Stimulated activated effector memory CD8-positive, alpha-beta T cell treated with anti-CD3 and anti-CD28 coated beads, Interleukin-12 subunit alpha, Interleukin-12 subunit beta, amount 100 ng/mL, for 72 hours (primary cell): Measurements from ENCODE around the gene GZMM.
A peak's percentile ranks its signal among the peaks of the same experiment; 100 is the strongest.

Experiments
- ATAC-seq: fragments of 150-1000 bp; cut with Tn5 transposase; 2 replicates; pipeline ENCODE4 v1.10.0; 2021
- DNase-seq, 2 donors: peaks; one replicate each; pipeline ENCODE4 v3.0.0; 2021 to 2022; ENCODE audit warnings: low spot score in 2 of 2
- H3K27ac Mint-ChIP-seq: one replicate; pipeline ENCODE4 v1.8.0; 2022; ENCODE audit warnings: mild to moderate bottlenecking, mixed read lengths
- H3K36me3 Mint-ChIP-seq: one replicate; pipeline ENCODE4 v1.8.0; 2022; ENCODE audit warnings: mild to moderate bottlenecking, mixed read lengths
- H3K4me1 Mint-ChIP-seq: one replicate; pipeline ENCODE4 v1.8.0; 2022; ENCODE audit warnings: mixed read lengths
- H3K4me3 Mint-ChIP-seq: one replicate; pipeline ENCODE4 v1.8.0; 2022; ENCODE audit warnings: mild to moderate bottlenecking, mixed read lengths
- H3K9me3 Mint-ChIP-seq: one replicate; pipeline ENCODE4 v1.8.0; 2022; ENCODE audit warnings: mixed read lengths

Gene GZMM

GRCh38 chr19:538641-539428, 5.0 kb upstream of the GZMM start:
- Mint-ChIP-seq H3K36me3 (peaks cover 38% of the 10 kb centered on the region), H3K9me3 (no peaks in the 10 kb centered on the region), H3K4me3 (no peak overlapping the region), H3K4me1 (peaks cover 8% of the 10 kb centered on the region), H3K27ac (no peak overlapping the region)
- ATAC-seq = no peak
- no peak for DNase-seq

DNA sequence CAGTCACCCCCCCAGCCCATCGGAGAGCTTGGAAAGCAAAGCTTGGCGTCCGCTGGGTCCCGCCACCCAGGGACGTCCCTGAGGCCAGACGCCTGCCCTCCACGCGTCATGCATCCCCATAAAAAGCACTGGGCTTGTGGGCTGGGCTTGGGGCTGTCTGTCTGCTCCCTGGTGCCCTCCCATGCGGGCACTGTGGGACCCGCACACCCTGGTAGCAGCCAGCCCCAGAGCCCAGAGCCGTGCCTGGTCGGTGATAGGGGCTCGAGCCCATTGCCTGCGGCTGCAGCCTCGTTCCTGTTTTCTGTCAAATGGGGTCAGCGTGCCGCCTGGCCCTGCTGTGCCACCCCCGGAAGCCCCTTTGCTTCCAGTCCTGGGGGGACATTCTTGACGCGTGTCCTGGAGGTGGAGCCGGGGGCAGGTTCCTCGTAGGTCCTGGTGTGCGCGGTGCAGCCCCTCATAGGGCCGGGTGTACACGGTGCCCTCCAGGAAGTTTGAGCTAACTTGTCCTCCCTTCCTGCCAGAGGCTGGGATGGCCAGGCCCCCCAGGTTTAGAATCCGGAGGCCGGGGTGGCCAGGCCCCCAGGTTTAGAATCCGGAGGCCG, 4.3 kb upstream of the GZMM start:
- no peaks in the 10 kb centered on the region for H3K9me3 Mint-ChIP-seq
- ATAC-seq = no peak
- no peak for DNase-seq
- H3K36me3 Mint-ChIP-seq = peaks cover 44% of the 10 kb centered on the region
- H3K27ac Mint-ChIP-seq = no peak overlapping the region
- H3K4me1 Mint-ChIP-seq = peaks cover 15% of the 10 kb centered on the region
- H3K4me3 Mint-ChIP-seq = no peak overlapping the region

DNA sequence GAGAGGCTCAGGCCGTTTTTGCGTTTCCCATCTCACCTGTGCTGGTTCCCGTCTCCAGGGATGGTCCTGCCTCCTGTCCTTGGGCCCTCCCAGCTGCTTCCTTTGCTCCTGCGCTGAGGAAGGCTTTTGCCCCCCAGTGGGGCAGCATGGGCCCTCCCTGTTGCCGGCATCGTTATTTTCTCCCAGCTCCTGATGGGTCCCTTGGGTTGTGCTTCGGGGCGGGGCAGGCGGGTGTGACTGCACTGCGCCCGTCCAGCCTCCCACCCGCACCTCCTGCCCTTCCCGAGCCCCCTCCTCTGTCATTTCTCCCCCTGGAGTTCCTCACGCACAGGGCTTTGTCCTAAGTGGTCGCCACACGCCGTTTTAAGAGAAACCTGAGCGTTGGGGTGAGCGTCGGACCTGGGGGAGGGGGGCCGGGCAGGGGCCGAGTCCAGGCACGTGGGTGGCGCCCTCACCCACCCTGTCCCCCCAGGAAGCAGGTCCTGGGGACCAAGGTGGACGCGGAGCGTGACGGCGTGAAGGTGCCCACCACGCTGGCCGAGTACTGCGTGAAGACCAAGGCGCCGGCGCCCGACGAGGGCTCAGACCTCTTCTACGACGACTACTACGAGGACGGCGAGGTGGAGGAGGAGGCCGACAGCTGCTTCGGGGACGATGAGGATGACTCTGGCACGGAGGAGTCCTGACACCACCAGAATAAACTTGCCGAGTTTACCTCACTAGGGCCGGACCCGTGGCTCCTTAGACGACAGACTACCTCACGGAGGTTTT, 2.8 kb upstream of the GZMM start:
- ATAC-seq (no peak), DNase-seq (no peak)
- H3K4me3 Mint-ChIP-seq = no peak overlapping the region
- H3K4me1 Mint-ChIP-seq = peaks cover 16% of the 10 kb centered on the region
- no peaks in the 10 kb centered on the region for H3K9me3 Mint-ChIP-seq
- H3K36me3 Mint-ChIP-seq = peaks cover 51% of the 10 kb centered on the region
- no peak overlapping the region for H3K27ac Mint-ChIP-seq

DNA sequence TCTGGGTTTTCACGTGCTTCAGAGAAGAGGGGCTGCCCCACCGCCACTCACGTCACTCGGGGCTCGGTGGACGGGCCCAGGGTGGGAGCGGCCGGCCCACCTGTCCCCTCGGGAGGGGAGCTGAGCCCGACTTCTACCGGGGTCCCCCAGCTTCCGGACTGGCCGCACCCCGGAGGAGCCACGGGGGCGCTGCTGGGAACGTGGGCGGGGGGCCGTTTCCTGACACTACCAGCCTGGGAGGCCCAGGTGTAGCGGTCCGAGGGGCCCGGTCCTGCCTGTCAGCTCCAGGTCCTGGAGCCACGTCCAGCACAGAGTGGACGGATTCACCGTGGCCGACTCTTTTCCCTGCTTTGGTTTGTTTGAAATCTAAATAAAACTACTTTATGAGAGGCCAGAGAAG, 2.2 kb upstream of the GZMM start:
- DNase-seq = no peak
- H3K9me3 Mint-ChIP-seq = no peaks in the 10 kb centered on the region

GRCh38 chr19:542173-542866, 1.5 kb upstream of the GZMM start:
- ATAC-seq (no peak), DNase-seq (no peak)
- H3K9me3 Mint-ChIP-seq = no peaks in the 10 kb centered on the region
- no peak overlapping the region for H3K27ac Mint-ChIP-seq
- H3K4me1 Mint-ChIP-seq = peaks cover 16% of the 10 kb centered on the region
- H3K4me3 Mint-ChIP-seq = peak overlapping the region; percentile 86
- peaks cover 52% of the 10 kb centered on the region for H3K36me3 Mint-ChIP-seq

More for the DNA sequence above, 2.2 kb upstream of the GZMM start:
- H3K4me1 Mint-ChIP-seq = peaks cover 16% of the 10 kb centered on the region
- no peak for ATAC-seq
- H3K27ac Mint-ChIP-seq = no peak overlapping the region
- no peak overlapping the region for H3K4me3 Mint-ChIP-seq
- peaks cover 51% of the 10 kb centered on the region for H3K36me3 Mint-ChIP-seq

DNA sequence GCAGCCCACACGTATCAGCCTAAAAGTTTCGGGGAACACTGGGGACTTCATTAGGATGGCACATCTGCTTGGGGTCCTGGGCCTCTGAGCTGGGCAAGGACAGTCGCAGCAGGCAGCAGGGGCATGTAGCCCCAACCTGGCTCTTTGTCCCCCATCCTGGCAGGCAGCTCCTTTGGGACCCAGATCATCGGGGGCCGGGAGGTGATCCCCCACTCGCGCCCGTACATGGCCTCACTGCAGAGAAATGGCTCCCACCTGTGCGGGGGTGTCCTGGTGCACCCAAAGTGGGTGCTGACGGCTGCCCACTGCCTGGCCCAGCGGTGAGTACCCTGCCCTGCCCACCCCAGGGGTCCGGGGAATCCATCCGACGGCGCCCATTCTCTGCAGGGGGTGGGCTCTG, 3.3 kb downstream of the GZMM start:
- DNase-seq (no peak), ATAC-seq (no peak)
- Mint-ChIP-seq H3K9me3 (no peaks in the 10 kb centered on the region), H3K36me3 (peaks cover 27% of the 10 kb centered on the region), H3K4me1 (peaks cover 34% of the 10 kb centered on the region), H3K27ac (no peak overlapping the region), H3K4me3 (no peak overlapping the region)

GRCh38 chr19:547836-548720, 4.2 kb downstream of the GZMM start:
- no peak overlapping the region for H3K4me3 Mint-ChIP-seq
- DNase-seq (no peak), ATAC-seq (no peak)
- H3K9me3 Mint-ChIP-seq = no peaks in the 10 kb centered on the region
- H3K36me3 Mint-ChIP-seq = peaks cover 31% of the 10 kb centered on the region
- peaks cover 34% of the 10 kb centered on the region for H3K4me1 Mint-ChIP-seq
- H3K27ac Mint-ChIP-seq = peak overlapping the region; percentile 65

GRCh38 chr19:548886-549830, 5.3 kb downstream of the GZMM start:
- H3K4me3 Mint-ChIP-seq = no peak overlapping the region
- H3K9me3 Mint-ChIP-seq = no peaks in the 10 kb centered on the region
- peaks cover 28% of the 10 kb centered on the region for H3K4me1 Mint-ChIP-seq
- H3K36me3 Mint-ChIP-seq = peaks cover 22% of the 10 kb centered on the region
- no peak for DNase-seq
- ATAC-seq = peak; percentile 9
- no peak overlapping the region for H3K27ac Mint-ChIP-seq

GRCh38 chr19:554817-555216, 11.0 kb downstream of the GZMM start:
- H3K4me3 Mint-ChIP-seq = no peak overlapping the region
- H3K36me3 Mint-ChIP-seq = peaks cover 5% of the 10 kb centered on the region
- no peak for ATAC-seq
- DNase-seq = no peak
- no peaks in the 10 kb centered on the region for H3K9me3 Mint-ChIP-seq
- H3K4me1 Mint-ChIP-seq = peaks cover 9% of the 10 kb centered on the region
- H3K27ac Mint-ChIP-seq = no peak overlapping the region

GRCh38 chr19:555474-555808, 11.6 kb downstream of the GZMM start:
- DNase-seq (no peak), ATAC-seq (no peak)
- H3K4me3 Mint-ChIP-seq = no peak overlapping the region
- peaks cover 9% of the 10 kb centered on the region for H3K4me1 Mint-ChIP-seq
- peaks cover 5% of the 10 kb centered on the region for H3K36me3 Mint-ChIP-seq
- H3K27ac Mint-ChIP-seq = no peak overlapping the region
- H3K9me3 Mint-ChIP-seq = no peaks in the 10 kb centered on the region

DNA sequence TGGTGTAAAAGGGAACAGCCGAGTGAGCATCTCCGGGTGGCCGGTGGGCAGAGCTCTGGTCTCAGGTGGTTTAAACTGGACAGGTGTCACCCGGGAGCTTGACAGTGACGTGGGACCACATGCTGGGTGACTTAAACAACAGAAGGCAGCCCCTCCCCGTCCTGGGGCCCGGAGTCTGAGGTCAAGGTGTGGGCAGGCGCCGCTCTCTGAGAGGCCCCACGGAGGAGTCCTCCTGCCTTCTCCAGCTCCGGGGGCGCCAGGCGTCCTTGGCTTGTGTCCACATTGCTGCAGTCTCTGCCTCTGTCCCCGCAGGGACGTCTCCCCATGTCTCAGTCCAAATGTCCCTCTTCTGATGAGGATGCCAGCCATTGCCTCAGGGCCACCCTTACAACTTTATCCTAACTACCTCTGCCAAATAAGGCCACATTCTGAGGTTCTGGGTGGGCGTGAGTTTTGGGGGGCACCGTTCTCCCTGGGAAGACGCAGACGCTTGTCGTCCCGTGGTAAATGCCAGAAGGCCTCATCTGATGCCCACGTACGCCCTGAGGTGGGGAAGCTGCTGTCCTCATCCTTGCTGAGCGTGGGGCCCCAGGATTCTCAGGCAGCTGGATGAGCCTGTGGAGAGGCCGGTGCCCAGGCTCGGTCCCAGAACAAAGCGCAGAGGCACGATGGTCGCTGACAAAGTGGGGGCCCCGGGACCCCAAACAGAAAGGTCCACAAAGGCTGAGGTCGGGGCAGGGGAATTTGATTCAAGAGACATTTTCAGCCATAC, 12.9 kb downstream of the GZMM start:
- no peak overlapping the region for H3K27ac Mint-ChIP-seq
- H3K4me1 Mint-ChIP-seq = peaks cover 2% of the 10 kb centered on the region
- H3K4me3 Mint-ChIP-seq = no peak overlapping the region
- H3K36me3 Mint-ChIP-seq = peaks cover 5% of the 10 kb centered on the region
- ATAC-seq (no peak), DNase-seq (no peak)
- no peaks in the 10 kb centered on the region for H3K9me3 Mint-ChIP-seq

GRCh38 chr19:558770-559439, 15.1 kb downstream of the GZMM start:
- ATAC-seq (no peak), DNase-seq (no peak)
- no peak overlapping the region for H3K27ac Mint-ChIP-seq
- H3K4me3 Mint-ChIP-seq = no peak overlapping the region
- H3K4me1 Mint-ChIP-seq = no peaks in the 10 kb centered on the region
- H3K36me3 Mint-ChIP-seq = no peaks in the 10 kb centered on the region
- no peaks in the 10 kb centered on the region for H3K9me3 Mint-ChIP-seq

- Mint-ChIP-seq H3K36me3 (no peaks in the 10 kb centered on the region), H3K4me1 (no peaks in the 10 kb centered on the region), H3K27ac (no peak overlapping the region), H3K4me3 (no peak overlapping the region), H3K9me3 (no peaks in the 10 kb centered on the region)
- ATAC-seq (no peak), DNase-seq (no peak)
Measured at GRCh38 chr19:560121-560520, 16.3 kb downstream of the GZMM start.
